Smooth muscle cell of the coronary artery (primary cell): ENCODE measurements around the gene KATNAL1. TPM values are rescaled to one million over a fixed set of nuclear protein-coding genes. Genes with fewer than 3 reads are reported as not detected.

Source experiments
- total RNA-seq: library from RNA; depleted of rRNA; stranded (reverse); fragments of >200 nt; gene quantifications from 2 replicates; pipeline ENCODE4 v1.2.3, GENCODE V29; 2014; ENCODE audit warnings: low replicate concordance

KATNAL1 gene
- total RNA-seq: 21.1 and 29.8 TPM in 2 replicates

GRCh38 chr13:30307194-30307970, at the start of gene KATNAL1:
TSS of gene KATNAL1 (minus strand) at chr13:30307551. CDS start at chr13:30283777, 23,774 bp downstream.

Other genes with a start within 250 kb of the KATNAL1 start
- 0.08 TPM in 1 of 2 replicates, not detected in the other for gene UBE2L5, start 114.9 kb upstream of the KATNAL1 start, total RNA-seq
- gene HMGB1, start 158.4 kb upstream of the KATNAL1 start, total RNA-seq: 81.8 and 226 TPM in 2 replicates